Measurements from ENCODE around the gene LUC7L3.

LUC7L3 gene

DNA sequence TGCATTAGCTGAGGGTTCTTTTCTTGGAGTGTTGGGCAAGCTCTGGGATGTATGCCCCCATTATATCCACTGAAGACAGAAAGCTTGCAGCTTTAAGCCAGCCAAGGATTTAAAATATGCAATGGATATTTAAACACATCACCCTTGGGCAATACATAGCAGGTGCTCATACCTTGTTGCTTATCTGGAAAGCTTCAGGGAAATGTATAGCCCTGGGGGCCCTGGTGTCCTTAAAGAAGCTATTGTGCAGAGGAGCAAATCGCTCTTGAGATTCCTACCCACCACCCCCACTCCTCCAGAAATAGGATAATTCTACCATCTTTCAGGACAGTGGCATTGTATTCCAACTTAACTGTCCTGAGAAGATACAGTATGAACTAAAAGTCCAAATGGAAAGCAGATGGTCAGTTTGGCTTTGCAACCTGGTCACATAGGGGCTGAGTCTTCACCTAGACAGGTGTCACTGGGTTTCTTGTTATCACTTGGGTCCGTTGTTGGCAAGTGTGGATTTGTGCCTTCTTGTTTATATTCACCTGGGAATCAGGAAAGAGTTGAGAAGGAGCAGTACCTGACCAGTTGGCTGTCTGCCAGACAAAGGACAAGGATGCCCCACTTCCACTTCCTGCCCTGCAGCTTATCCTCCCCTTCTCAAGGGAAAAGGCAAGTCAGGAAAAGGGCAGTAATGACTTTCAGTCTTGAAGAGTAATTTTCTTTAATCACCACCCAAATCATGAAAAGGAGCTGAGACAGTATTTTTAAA is 44.5 kb downstream of the LUC7L3 start:
- no peak for DNase-seq

DNA sequence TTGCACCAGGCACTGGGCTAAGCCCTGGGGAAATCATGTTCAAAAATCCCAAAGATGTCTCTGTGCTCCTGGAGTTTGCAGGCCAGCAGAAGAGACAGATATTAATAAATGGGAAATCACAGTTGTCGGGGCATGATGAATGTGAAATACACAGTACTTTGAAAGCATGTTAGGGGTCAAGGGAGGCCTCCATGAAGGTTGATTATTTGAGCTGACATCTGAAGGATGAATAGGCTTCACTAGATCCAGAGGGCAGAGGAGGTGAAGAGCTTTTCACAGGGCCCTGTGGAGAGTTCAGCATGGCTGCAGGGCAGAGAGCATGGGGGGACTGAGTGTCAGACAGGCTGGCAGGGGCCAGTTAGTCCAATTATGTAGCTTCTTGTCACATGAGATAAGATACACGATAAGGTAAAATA is 45.3 kb downstream of the LUC7L3 start:
- DNase-seq, result no peak

DNA sequence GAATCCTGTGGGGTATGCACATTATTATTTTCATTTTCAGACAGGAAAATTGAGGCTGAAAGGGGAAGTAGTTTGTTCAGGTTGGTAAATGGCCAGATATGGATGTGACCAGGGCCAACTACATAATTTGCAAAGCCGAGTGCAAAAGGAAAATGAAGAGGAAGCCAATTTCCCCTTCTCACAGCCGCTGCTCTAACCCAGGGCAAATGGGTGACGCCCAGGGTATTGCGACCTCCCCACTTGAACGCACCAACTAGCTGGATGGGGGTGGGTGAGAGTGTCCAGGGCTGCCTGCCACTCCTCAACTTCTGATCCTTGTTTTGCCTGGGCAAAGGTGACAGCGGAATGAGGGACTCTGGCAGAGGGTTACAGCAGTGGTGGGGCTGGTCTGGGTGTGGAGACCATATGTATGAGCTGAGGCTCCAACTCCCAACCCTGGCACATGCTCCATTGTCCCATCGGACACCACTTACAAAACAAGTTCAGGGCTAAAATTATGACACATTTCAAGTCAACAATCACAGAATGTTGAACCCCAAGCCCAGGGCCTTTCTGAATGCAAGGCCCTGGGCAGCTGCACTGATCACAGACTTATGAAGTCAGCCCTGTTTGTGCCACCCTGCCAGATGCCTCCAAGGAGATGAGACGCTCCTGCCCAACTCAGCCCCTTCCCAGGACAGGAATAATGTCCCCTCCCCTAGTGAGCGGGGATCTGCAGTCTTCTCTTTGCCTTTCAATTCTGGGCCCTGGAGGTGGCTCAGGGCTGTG is 46.2 kb downstream of the LUC7L3 start:
- DNase-seq, result no peak

DNA sequence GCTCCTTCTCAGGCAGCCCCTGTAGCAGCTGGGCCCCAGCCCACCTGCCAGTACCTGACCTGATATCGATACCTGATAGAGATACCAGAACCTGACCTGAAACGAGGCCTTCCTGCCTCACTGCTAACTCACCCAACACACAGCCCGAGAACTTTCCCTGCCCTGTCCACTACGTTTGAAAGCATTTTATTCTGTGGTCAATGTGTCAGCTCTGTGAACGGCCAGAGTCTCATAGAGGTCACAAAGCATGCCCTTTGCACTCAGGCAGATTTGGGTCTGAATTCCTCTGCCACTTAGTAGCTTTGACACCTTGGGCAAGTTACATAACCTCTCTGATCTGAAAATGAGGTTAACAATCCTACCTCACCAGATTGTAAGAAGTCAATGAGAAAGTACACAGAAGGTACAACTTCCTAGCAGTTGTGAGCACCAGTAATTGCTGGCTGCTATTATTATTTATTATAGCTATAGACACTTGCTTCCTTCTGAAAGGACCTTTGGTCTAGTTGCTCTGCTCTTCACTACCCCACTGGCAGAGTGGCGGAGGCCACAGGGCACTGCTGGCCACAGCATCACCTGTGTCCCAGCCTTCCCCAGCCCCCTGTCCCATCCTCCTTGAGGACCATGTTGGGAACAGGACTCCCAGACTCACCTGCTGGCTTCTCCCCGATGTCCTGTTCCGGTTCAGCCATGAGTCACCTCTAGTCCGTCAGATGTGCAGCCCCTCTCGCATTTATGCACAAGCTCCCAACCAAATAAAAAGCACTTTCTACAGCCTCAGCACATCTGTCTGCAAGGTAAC is 47.0 kb downstream of the LUC7L3 start:
- DNase-seq, result no peak

DNA sequence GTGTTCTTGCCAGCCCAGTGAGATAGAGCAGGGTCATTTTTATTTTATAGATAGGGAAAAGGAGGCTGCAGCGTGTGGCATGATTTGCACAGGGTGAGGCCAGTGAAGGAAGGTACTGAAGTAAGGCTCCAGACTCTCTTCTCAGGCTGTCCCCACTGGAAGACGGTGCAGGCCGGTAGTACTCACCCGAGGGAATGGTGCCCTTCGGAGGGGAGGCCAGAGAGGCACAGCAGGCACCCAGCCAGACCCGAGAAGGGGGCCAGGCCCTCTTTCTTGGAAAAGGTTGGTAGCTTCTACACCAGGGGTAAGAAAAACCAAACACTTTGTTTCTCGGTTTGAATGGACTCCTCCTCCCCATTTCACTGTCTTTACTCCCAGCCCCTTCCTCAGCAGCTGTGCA is 47.6 kb downstream of the LUC7L3 start:
- DNase-seq, result peak; percentile 15

DNA sequence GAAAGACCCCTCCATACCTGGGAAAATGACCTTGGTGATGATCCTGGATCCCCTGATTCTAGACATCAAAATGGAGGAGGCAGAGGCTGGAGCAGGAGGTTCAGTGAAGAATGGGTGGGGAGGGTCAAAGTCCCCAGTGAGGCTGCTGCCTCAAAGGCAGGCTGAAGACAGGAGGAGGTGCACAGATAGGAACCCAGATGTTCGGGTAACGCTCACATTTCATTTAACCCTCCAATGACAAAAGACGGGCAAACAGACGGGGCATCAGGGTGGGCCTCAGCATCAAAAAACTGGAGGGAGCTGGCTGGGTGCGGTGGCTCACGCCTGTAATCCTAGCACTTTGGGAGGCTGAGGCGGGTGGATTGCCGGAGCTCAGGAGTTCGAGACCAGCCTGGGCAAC is 48.0 kb downstream of the LUC7L3 start, which contains the start of gene ANKRD40CL:
Gene ANKRD40CL, minus strand, starts transcription at position 73 of the 400 bp plus-strand sequence. CDS start 605 bp downstream, outside the sequence.
- no peak for DNase-seq

DNA sequence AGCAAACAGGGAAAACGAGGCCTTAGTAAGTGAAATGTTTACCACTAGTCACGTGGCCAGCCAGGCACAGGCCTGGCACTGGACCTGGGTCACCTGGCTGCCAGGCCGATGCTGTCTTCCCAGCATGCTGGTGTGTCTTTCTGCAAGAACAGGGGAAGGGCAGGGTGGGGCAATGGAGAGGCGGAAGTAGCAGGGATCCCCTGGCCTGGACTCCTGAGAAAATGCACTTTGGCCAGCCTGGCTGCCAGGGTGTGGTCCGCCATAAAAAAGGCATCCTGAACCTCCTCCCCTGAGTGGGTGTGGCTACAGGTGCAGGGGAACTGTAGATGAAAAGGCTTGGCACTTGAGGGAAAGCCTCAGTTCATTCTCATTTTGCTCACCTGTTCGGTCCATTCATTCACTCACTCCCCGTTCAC is 49.0 kb downstream of the LUC7L3 start:
- no peak for DNase-seq

DNA sequence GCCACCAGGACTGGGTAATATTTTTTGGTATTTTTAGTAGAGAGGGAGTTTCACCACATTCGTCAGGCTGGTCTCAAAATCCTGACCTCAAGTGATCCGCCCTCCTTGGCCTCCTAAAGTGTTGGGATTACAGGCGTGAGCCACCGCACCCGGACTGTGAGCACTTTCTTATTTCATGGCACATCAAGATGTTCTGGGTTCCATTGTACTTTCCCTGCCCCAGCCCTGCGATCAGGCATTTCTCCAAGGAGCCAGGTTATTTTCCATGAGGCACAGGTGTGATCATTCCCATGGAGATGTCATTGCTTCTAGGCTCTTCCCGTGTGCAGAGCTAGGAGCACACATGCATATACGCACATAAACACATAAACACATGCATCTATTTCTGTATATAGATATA is 50.5 kb downstream of the LUC7L3 start:
- DNase-seq, result no peak

DNA sequence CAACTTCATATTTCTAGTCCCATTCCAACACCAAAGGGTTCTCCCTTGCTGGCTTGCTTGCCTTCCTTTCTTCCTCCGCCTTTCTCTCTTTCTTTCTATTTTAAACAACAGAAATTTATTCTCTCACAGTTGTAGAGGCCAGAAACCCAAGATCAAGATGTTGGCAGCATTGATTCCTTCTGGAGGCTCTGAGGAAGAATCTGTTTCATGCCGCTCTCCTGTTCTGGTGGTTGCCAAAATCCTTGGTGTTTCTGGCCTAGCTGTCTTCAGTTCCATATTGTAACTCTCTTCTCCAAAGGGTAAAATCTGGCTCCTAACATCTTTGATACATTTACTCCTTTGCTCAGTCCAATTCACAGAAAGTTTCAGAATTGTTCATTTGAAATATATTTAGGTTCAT is 50.9 kb downstream of the LUC7L3 start:
- no peak for DNase-seq

DNA sequence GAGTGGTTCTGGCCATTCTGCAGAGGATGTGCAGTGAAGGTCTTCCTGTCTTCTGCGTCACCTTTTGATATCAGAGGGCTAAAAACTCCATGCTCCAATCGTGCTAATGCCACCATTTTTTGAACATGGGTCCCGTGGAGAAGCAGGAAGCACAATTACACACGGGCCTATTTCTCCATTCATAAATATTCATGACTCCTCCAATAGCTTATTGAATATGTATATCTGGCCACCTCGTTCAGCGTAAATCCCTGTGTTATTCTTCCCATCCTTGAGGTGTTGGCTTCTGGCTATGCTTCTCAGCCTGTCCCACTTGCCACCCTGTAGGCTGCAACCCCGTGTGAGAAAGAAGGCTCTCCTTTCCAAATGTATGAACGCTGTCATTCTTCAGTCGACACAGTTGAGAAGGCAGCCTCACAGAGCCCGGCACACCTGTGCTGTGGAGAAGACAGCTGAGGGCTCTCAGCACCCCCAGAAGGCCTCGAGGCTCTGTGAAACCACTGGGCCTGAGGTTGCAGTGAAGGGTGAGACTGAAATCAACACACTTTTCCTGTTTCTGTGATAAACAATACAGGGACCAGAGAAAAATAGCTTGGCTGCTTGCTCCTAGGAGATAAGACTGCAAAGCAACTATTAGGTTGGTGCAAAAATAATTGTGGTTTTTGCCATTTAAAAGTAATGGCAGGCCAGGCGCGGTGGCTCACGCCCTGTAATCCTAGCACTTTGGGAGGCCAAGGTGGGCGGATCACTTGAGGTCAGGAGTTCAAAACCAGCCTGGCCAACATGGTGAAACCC is 52.8 kb downstream of the LUC7L3 start:
- DNase-seq, result no peak

DNA sequence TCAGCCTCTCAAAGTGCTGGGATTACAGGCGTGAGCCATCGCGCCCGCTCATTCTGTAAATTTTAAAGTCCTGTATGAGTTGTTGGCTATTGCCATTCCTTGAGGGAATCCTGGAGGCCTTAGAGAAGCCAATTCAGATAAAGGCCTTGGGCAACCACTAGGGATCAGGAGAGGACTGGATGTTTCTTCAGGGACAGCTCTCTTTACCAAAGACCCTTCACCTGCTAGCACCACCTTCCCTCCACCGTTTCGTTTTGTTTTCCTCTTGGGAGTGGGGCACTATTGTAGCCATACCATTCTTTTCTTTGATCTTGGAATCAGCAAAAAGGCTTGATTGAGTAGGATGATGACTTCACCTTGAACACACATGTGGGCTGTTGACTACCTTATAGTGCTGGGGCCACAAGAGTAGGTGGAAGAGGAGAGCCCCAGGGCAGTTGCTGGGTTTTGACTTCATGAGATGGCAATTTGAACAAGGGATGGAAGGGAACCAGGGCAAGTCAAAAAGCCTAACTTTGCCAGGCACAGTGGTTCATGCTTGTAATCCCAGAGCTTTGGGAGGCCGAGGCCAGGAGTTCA is 54.9 kb downstream of the LUC7L3 start:
- no peak for DNase-seq

DNA sequence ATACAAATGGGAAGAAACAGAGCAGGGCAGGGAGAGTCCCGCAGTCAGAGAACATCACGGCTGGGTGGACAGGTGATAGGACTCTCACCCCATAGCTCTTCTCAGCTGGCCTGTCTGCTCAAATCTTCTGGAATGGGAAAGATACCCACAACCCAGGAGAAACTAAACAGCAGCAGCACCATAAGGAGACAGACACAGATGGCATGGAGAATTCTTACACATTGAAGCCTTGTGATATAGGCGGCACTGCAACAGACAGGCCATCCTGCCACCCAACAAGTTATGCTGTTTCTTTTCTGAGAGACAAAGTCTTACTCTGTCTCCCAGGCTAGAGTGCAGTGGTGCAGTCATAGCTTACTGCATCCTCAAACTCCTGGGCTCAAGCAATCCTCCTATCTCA is 56.5 kb downstream of the LUC7L3 start:
- DNase-seq, result no peak

DNA sequence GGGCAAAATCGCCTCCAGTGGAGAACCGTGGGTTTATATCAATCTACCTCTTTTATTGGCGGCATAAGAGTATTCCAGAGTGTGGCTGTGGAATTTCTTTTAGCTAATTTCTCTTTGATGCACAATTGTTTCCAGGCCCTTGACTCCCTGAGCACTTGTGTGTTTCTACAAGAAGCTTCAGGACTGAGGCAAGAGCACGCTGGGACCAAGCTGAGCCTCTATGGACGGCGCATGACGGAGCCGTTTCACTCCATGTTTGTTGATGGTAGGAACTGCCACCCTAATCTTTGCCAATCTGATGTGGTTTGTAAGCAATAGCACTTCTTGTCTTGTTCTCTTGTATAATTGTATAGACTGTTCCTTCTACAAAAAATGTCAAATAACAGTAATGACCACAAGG is 59.1 kb downstream of the LUC7L3 start:
- no peak for DNase-seq

DNA sequence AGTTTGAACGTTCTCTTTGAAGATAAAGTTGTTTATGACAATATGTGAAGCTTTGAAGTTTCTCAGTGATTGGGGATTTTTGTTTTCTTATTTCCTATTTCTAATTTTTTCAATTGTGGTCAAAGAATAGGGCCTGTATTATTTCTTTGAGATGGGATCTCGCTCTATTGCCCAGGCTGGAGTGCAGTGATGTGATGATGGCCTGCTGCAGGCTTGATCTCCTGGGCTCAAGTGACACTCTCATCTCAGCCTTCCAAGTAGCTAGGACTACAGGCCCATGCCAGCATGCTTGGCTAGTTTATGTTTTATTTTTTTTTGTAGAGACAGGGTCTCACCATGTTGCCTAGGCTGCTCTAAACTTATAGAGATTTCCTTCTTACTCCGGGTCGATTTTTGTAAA is 59.6 kb downstream of the LUC7L3 start:
- DNase-seq, result no peak

DNA sequence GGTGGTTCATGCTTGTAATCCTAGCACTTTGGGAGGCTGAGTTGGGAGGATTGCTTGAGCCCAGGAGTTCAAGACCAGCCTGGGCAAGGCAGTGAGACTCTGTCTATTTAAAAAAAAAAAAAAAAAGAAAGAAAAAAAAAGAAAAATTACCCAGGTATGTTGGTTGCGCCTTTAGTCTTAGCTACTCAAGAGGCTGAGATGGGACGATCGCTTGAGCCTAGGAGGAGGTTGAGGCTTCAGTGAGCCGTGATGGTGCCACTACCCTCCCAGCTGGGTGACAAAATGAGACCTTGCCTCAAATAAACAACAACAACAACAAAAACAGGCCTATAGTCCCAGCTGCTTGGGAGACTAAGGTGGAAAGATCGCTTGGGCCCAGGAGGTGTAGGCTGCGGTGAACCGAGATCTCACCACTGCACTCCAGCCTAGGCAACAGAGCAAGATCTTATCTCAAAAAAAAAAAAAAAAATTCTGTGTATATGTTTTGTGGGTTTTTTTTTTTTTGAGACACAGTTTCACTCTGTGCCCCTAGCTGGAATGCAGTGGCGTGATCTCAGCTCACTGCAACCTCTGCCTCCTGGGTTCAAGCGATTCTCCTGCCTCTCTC is 60.4 kb downstream of the LUC7L3 start:
- DNase-seq, result peak; percentile 50

DNA sequence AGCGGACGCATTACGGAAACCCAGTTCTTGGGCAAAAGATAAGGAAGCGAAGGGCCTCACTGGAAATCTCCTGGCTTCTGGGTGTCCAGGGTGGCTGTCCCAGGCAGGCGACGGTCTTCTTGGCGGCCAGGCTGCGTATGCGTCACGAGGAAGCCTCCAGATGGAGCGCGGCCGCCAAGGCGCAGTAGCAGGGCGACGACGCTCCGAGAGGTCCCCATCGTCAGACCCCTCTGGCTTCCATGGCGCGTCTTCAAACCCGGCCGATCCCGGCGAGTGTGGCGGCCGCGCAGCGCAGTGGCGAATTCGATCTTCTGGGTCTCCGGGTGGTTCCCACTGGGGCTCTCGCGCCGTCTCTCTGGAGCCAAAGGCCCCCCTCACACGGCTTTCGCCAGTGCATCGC is 61.8 kb downstream of the LUC7L3 start:
- DNase-seq, result no peak

DNA sequence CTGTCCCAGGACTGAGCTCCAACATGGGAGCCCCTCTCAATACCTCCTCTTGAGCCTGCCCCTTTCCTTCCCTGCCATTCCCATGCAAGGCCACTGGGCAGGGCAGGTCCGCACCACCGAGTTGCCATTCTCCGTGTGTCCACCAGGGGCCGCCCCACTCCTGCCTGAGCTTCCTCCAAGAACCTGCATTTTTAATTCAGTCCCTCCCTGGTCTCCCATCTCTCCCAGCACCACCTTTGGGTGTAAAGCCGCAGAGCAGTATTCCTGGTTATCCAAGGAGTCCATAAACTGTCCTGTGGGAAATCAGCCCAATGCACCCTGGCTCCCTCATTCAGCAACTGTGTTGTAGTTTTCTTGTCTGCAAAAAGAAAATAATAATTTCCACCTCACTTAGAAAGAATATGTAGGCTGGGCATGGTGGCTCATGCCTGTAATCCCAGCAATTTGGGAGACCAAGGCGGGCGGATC is 63.8 kb downstream of the LUC7L3 start:
- DNase-seq, result peak; percentile 85

DNA sequence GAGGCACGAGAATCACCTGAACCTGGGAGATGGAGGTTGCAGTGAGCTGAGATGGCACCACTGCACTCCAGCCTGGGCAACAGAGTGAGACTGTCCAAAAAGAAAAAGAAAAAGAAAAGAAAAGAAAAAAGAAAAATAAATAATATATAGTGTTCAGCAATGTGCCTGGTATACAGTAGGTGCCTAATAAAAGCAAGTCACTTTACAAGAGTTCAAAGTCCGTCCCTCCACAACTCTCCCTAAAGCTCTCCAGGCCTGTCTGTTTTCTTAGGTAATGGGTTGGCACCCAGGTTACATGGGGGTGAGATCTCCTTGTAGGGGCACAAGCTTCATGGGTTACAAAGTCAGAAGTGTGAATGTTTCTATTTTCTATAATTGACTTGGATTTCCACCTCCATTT is 64.5 kb downstream of the LUC7L3 start:
- DNase-seq, result no peak

DNA sequence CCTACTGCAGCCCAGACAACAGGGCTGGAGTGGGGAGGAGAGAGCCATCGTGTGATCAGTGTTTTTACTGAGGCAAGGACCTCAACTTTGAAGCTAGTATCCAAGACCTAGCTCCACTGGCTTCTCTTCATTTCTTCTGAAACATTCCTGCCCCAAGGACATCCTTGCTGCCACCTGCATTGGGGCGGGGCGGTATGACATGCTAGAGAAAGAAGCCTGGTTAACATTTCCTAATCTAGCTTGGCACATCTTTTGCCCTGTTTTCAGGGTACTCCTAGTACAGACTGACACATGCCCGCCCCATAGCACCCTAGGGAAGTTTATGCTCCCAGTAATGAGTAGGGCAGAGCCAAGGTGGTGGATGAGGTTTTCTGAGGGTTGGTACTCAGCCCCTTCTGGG is 65.7 kb downstream of the LUC7L3 start:
- no peak for DNase-seq

DNA sequence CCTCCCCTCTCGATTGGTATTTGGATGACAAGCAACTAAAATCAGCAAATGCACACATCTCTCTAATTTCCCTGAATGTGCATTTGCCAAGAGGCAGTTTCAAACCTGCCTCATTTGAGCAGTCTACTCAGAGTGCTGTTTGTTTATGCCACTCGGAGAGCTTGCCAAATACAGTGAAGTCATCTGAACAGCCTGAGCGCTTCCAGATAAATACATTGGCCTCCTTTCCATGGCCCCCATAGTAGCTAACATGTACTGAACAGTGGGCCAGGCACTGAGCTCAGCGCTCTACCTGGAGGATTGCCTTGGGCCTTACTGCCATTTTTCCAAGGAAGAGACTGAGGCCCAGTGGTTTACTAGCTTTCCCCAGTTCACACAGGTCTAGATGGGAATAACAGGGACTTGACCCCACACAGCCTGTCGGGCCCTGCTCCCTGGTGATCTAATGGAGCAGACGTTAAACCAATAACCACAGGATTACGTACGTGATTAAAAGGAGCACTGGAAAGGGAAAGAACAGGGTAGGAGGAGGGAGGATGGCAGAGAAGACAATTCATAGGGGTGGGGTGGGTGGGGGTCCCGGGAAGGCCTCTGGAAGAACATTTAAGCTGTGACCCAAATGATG is 66.7 kb downstream of the LUC7L3 start:
- no peak for DNase-seq

DNA sequence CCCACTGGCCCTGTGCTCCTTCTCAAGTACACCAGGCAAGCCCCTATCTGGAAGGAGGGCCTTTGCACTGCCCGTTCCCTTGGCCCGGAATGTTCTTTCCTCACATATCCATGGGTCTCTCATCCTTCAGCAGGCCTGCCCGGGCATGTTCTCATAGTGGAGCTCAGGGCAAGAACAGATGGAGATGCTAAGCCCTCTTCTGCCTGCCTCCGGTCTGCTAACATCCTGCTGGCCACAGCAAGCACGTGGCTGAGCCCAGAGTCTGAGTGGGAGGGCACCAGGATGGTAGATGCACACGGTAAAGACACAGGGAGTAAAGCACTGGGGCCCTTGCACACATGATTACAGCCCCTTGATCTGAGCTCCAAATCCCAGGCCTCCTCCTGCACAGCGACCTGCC is 67.7 kb downstream of the LUC7L3 start:
- DNase-seq, result no peak
